Posterior vena cava (tissue), 2 donors: Measurements from ENCODE around the gene RHOT2. TPM values are rescaled to one million over a fixed set of nuclear protein-coding genes. Genes with fewer than 3 reads are reported as not detected.

Experiments
- DNase-seq: peaks from one replicate; pipeline ENCODE4 v3.0.0-alpha.2; 2020; ENCODE audit warnings: low spot score
- intact Hi-C, 2 donors: fragments of 100-400 bp; cut with DNase I; formaldehyde crosslinking; loops; one replicate each; pipeline versions ENCODE4 v1.14.1 to v1.14.2; 2022 to 2023
- total RNA-seq, 2 donors: library from RNA; stranded (reverse); fragmentation: NEBNext Ultra II Directional; extraction: Animal tissue kit (Norgen Biotek cat#: 25700); gene quantifications; one replicate each; pipeline ENCODE4 v1.2.1, GENCODE V29; 2021
- donor health status: DM: yes; HTN: yes; CAD: no.
- donor health status: DM: yes; HTN: yes; CAD: no.

RHOT2 gene
- total RNA-seq, 2 donors from 2014 or later = 57.5 to 65.1 TPM

DNA sequence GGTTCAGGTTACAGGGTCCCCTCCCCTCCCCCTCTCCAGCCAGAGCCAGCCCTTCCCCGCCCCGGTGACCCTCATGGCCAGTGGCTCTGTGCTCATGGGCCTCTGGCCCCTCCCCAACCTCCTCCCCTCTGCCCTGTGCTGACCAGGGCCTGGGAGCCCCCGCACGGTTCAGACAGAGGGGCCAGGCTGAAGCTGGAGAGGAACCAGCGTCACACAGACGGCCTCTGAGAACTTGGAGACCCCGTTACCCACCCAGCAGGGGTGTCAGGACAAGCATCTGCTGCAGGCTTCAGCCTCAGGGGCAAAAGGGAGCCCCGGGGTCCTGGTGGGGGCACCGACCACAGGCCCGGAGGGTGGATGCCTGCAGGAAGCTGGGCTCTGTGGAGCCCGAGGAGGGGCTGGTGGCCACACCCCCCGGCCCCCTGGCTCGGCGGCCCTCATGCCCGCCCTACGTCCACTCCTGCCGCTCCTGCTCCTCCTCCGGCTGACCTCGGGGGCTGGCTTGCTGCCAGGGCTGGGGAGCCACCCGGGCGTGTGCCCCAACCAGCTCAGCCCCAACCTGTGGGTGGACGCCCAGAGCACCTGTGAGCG is 37.0 kb upstream of the RHOT2 start, which contains the start of gene WFIKKN1:
Gene WFIKKN1 (plus strand): TSS at position 171 of the 591 bp plus-strand sequence. CDS start 269 bp downstream, at position 440.
- intact Hi-C loops = loop anchor here in 1 of 2 donors (5.0 kb wide), 1 partner anchor 39 kb away; the partner anchor contains the start of gene RAB40C

DNA sequence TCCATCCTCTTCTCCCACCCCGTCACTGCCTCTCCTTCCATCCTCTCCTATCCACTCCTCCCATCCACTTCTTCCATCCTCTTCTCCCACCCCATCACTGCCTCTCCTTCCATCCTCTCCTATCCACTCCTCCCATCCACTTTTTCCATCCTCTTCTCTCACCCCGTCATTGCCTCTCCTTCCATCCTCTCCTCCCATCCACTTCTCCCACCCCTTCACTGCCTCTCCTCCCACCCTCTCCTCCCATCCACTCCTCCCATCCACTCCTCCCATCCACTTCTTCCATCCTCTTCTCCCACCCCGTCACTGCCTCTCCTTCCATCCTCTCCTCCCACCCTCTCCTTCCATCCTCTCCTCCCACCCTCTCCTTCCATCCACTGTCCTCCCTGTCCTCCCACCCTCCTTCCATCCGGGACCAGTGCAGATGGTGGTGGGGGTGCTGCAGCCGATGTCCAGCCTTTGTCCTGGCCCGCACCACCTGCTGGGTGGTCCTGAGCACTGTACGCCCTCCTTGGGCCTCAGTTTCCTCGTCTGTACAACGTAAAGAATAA is 36.0 kb upstream of the RHOT2 start:
- no peak for DNase-seq
- intact Hi-C loops = loop anchor here in 1 of 2 donors (5.0 kb wide), 1 partner anchor 40 kb away; the partner anchor contains the start of gene RAB40C

More for the DNA sequence above, 37.0 kb upstream of the RHOT2 start, which contains the start of gene WFIKKN1:
- DNase-seq = peak; percentile 85

DNA sequence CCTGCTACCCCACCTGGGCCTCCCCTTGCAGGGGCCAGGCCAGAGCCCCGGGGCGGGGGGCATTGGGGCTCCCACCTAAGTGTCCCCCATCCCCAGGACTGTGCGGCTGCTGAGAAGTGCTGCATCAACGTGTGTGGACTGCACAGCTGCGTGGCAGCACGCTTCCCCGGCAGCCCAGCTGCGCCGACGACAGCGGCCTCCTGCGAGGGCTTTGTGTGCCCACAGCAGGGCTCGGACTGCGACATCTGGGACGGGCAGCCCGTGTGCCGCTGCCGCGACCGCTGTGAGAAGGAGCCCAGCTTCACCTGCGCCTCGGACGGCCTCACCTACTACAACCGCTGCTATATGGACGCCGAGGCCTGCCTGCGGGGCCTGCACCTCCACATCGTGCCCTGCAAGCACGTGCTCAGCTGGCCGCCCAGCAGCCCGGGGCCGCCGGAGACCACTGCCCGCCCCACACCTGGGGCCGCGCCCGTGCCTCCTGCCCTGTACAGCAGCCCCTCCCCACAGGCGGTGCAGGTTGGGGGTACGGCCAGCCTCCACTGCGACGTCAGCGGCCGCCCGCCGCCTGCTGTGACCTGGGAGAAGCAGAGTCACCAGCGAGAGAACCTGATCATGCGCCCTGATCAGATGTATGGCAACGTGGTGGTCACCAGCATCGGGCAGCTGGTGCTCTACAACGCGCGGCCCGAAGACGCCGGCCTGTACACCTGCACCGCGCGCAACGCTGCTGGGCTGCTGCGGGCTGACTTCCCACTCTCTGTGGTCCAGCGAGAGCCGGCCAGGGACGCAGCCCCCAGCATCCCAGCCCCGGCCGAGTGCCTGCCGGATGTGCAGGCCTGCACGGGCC is 35.2 kb upstream of the RHOT2 start:
- intact Hi-C loops = loop anchor here in 1 of 2 donors (5.0 kb wide), 1 partner anchor 40 kb away; the partner anchor contains the start of gene RAB40C
- DNase-seq = peak; percentile 76

DNA sequence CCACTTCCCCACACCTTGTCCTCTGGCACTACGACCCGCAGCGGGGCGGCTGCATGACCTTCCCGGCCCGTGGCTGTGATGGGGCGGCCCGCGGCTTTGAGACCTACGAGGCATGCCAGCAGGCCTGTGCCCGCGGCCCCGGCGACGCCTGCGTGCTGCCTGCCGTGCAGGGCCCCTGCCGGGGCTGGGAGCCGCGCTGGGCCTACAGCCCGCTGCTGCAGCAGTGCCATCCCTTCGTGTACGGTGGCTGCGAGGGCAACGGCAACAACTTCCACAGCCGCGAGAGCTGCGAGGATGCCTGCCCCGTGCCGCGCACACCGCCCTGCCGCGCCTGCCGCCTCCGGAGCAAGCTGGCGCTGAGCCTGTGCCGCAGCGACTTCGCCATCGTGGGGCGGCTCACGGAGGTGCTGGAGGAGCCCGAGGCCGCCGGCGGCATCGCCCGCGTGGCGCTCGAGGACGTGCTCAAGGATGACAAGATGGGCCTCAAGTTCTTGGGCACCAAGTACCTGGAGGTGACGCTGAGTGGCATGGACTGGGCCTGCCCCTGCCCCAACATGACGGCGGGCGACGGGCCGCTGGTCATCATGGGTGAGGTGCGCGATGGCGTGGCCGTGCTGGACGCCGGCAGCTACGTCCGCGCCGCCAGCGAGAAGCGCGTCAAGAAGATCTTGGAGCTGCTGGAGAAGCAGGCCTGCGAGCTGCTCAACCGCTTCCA is 34.4 kb upstream of the RHOT2 start:
- intact Hi-C loops = loop anchor here in 1 of 2 donors (5.0 kb wide), 1 partner anchor 41 kb away; the partner anchor contains the start of gene RAB40C
- DNase-seq = peak; percentile 79

DNA sequence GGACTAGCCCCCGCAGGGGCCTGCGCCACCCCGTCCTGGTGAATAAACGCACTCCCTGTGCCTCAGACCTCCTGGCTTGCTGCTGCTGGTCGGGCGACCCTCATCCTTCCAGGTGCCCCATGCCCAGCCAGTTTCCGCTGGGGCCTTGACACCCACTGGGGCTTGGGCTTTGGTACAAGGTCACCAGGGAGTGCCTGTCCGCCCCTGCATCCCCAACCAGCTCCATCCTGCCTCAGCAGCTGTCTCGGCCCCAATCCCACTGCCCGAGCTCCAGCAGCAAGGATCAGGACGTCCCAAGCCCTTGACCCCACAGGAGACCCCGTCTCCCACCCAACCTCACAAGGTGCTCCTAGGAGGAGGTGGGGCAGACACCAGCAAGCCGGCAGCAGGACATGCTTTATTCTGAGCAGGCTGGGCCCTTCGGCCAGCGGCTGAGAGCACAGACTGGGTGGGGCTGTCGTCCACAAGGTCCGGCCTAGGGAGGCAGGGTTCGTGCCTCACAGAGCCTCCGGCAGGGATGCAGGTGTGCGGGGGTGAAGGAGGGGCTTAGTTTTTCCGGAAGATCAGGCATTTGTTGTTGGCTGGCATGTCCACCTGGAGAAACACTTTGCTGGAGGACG is 33.8 kb upstream of the RHOT2 start:
- intact Hi-C loops = loop anchor here in 1 of 2 donors (5.0 kb wide), 1 partner anchor 42 kb away; the partner anchor contains the start of gene RAB40C
- DNase-seq = no peak

DNA sequence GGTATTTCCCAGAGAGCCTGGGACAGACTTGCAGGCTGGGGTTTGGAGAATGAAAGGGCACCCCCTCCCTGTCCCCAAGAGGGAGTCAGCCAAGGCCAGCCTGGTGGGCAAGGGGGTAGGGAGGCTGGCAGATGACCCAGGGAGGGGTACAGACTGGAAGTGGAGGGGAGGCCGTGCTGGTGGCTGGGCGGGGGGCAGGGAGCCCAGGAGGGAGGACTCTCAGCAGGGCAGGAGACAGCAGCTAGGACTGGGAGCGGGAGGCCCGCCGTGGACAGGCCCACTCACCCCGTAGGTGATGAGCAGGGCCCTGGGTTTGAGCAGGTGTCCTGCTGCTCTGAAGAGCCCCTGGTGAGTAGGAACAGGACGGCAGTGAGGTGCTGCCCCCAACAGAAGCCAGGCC is 32.9 kb upstream of the RHOT2 start:
- no peak for DNase-seq
- intact Hi-C loops = loop anchor here in 1 of 2 donors (5.0 kb wide), 1 partner anchor 43 kb away; the partner anchor contains the start of gene RAB40C

DNA sequence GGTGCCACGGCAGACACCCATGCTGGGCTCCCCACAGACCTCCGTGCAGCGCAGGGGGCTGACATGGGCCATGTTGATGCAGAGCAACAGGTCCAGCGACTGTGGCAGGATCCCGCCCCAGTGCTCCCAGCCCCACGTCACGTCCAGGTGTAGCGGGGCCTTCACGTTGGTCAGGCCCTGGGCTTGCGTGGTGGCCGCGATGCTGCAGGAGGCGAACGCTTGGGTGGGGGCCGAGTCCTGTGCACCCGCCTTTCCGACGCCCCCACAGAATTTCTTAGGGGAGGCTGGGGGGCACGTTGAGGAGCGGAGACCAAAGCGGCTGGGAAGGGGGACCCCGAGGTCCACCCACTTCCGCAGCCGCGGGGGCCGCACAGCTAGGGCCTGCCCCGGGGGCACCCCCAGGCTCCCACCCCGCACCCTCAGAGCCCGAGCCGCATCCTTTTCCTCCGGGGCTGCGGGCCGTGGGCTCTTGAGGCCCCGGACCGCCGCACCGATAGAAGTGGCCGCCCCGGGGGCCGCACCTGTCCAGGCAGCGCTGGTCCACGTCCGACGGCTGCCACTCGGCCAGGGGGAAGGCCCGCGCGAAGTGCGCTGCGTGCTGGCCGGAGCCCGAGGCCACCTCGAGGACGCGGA is 32.2 kb upstream of the RHOT2 start:
- DNase-seq = no peak
- intact Hi-C loops = no loop called here

DNA sequence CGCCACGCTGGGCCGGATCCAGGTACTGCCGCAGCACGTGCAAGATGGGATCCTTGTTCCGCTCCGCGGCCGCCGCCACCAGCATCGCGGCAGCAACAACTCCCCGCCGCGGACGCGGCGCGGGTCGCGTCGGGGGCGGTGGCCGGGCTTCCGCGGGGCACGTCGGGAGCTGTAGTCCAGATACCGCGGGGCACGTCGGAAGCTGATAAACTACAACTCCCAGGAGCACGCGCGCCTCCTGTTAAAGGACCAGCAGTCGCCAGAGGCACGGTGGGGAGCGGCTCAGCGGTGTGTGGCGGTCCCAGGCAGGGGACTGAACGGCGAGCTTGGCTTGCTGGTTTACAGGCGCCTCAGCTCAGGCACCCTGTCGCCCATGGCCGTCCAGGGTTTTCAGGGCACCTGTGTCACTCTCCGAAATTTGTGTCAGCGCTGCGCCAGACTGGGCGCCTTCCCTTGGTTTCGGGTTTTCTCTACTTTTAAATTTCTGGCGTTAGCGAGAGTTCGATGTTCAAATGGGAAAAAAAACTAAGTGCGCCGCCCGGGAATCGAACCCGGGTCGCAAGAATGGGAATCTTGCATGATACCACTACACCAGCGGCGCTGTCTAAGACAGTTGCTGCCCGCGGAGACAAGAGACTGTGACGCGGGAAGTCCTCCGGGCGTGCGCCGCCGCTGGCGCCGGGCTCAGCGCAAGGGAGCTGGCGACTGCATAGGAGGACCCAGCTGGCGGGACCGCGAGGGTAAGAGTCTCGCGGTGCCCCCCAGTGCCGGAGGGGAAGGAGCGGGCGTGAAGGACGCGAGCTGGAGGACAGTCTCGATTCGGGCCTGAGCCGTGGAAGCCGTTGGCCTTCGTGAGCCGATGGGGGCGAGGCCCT is 31.5 kb upstream of the RHOT2 start, which contains the start of gene METTL26:
Gene METTL26 (minus strand): TSS at position 100 of the 875 bp plus-strand sequence. CDS start 15 bp downstream, at position 85.
- DNase-seq = peak; percentile 99
- intact Hi-C loops = no loop called here

DNA sequence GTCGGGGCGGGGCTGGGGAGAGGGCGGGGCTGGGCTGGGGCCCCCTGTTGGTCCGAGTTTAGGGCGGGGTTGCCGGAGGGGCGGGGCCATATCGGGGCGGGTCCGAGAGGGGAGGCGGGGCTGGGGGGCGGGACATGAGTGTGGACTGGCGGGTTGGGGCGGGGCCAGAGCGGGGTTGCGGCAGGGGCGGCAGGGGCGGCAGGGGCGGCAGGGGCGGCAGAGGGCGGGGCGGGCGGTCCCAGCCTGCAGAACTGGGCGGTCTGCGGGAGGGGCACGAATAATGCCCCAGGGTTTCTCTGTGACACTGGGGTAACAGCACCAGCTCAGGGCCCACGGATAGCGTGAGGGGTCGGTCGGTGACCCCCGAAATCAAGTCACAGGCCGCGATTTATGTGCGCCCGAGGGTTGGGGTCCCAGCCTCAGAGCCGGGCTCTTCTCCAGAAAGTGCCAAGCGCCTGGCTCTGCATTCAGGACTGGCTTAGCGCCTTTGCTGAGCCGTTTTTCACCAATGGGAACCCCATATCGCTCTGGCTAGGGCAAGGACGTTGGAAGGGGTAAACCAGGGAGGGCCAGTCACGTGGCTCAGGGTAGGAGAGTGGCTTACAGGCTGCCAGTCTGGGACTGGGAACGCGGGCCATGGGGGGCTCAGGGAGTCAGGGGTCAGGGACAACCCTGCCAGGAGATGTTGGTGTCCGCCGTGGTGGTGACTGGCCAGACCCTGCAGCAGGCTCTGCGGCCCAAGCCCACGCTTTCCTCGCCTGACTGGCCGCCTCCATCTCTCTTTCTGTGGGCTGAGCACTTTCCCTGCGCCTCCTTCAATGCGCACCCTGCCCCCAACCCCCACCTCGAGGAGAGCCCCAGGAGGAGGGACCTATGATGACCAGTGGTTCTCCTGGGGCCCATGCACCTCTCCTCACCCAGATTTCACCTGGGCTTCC is 30.6 kb upstream of the RHOT2 start:
- peak; percentile 97 for DNase-seq
- intact Hi-C loops = no loop called here

DNA sequence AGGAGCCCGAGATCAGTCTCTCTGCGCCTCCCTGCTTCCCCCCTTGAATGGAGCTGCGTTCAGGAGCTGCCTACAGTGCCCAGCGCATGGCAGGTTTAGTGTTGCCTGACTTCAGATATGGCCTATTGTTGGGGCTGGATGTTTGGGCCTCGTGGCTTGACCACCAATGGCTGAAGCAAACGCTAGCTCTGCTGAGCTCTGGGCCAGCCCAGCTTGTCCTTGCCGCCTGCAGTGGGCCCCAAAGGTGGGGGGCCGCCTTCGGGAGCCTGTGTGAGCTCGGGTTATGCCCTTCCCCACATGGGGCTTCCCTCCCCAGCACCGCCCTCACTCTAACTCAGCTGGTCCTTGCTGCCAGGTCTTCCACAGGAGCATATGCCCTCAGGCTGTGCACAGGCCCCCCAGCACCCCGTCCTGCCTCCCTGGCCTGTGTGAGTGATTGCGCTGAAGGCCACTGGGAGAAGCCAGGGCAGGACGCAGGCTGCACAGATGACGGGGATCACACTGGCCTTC is 29.8 kb upstream of the RHOT2 start:
- no peak for DNase-seq
- intact Hi-C loops = no loop called here

DNA sequence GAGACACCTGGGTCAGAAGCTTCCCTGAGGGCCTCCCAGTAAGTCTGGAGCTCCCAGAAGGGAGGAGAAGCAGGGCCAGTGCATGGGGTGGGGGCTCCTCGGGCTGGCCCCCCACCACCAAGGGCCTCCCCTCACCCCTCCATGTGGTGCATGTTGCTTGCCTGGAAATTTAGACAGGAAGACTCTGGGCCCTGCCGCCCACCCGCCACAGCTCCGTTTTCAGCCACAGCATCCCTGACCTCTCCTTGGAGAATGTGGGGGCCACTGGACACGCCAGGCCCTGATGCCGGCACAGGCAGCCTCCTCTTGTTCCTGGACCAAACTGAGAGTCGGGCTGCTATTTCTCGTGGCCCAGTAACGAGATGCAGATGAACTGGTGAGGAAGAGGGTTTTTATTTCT is 29.1 kb upstream of the RHOT2 start:
- no peak for DNase-seq
- intact Hi-C loops = no loop called here

DNA sequence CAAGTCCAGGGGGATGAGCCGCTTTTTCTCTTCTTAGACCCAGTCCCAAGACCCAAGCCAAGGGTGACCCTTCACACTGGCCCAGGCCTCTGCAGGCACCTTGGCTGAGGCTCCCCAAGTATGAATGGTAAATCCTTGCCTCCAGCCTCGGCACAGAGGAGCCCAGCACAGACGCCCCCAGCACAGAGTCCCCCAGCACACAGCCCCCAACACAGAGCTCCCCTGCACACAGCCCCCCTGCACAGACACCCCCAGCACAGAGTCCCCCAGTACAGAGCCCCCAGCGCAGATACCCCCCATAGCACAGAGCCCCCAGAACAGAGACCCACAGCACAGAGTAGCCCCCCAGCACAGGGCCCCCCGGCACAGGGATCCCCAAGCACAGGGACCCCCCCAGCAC is 27.3 kb upstream of the RHOT2 start:
- DNase-seq = no peak
- intact Hi-C loops = no loop called here

DNA sequence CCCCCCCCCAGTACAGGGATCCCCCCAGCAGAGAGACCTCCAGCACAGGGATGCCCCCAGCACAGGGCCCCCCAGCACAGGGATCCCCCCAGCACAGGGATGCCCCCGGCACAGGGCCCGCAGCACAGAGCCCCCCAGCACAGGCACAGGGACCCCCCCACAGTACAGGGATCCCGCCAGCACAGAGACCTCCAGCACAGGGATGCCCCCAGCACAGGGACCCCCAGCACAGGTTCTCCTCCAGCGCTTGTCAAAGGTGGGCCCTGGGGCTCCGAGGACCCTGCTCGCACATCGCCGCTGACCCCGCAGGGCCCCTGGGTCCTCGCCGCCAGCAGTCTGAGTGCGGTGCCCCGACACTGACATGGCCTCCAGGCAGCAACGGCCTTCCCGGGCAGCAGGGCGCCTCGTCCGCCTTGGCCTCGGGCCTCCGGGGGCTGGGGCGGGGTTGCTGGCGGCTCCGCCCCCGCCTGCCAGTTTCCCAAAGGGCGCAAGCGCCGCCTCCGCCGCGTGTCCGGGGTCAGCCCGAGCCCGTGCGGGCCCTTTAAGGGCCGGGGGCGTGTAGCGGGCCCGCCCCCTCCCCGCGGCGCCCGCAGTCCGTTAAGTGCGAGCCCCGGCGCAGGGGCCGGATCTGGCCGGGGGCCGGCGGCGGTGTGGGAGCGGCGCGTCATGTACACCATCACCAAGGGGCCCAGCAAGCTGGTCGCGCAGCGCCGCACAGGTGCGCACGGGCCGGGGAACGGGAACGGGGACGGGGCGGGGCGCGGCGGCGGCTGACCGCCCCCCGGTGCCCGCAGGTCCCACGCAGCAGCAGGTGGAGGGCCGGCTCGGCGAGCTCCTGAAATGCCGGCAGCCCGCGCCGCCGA is 26.4 kb upstream of the RHOT2 start, which contains the start of gene MCRIP2:
Gene MCRIP2 (plus strand): TSS at position 503 of the 863 bp plus-strand sequence. CDS start 164 bp downstream, at position 667.
- intact Hi-C loops = no loop called here
- DNase-seq = peak; percentile 94

DNA sequence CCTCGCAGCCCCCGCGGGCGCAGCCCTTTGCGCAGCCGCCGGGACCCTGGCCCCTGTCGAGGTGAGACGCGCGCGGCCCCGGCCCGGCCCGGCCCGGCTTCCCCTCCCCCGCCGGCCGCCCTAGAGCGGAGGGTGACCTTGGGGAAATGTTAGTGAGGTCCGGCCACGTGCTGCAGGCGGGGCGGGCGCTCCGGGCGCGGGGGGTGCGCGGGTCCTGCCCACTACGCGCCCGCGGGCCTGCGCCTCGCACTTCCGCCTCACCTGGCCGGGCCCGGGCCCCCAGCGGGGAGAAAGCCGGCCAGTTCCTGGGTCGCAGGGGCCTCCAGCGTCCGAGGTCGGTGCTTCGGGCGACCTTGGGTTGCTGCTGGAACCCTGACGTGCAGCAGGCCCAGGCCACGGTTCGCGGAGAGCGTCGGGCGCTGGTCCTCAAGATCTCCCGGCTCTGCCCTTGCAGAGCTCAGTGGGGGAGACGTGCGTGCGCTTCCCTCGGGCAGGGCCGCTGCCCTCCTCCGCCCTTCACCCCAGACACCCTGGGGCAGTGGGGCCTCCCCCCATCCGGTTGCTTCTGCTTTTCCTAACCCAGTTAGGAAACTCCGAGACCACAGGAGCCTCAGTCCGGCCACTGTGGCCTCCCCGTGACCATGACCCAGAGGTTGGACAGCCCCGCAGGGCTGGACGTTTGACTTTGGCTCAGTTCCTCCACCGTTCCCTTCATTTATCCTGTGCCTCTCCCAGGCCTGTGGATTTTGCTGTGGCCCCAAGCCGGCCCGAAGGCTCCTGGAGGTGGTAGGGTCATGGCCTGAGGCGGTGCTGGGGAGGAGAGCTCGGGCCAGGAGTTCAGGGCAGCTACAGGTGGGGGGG is 25.5 kb upstream of the RHOT2 start:
- intact Hi-C loops = no loop called here
- no peak for DNase-seq
